T-helper 17 cell (primary cell): ENCODE results near the gene GPX4. TPM values are rescaled to one million over a fixed set of nuclear protein-coding genes. Genes with fewer than 3 reads are reported as not detected.

ENCODE experiments used
- ATAC-seq: fragments of 150-1000 bp; cut with Tn5 transposase; 2 replicates; pipeline ENCODE4 v1.10.0; 2021; ENCODE audit warnings: mild to moderate bottlenecking, moderate library complexity
- DNase-seq, 3 donors: peaks; one replicate each; pipeline versions ENCODE4 v3.0.0 to v3.0.0-alpha.2; 2020 to 2021
- H3K9me3 ChIP-seq: one replicate; pipeline ENCODE4 v1.7.0; 2013; ENCODE audit warnings: low read length, mild to moderate bottlenecking; ENCODE audit not compliant: control insufficient read depth, poor library complexity, severe bottlenecking
- H3K27ac Mint-ChIP-seq: one replicate; pipeline ENCODE4 v1.8.0; 2022; ENCODE audit warnings: mild to moderate bottlenecking, moderate library complexity, mixed read lengths
- H3K27me3 Mint-ChIP-seq: one replicate; pipeline ENCODE4 v1.8.0; 2022; ENCODE audit warnings: mixed read lengths
- H3K36me3 Mint-ChIP-seq: one replicate; pipeline ENCODE4 v1.8.0; 2022; ENCODE audit warnings: low read depth, mixed read lengths
- H3K4me1 Mint-ChIP-seq: one replicate; pipeline ENCODE4 v1.8.0; 2022; ENCODE audit warnings: mild to moderate bottlenecking, mixed read lengths
- H3K4me3 Mint-ChIP-seq: one replicate; pipeline ENCODE4 v1.8.0; 2022; ENCODE audit warnings: mild to moderate bottlenecking, moderate library complexity, mixed read lengths
- total RNA-seq, 4 donors: library from RNA in 2 of 4; stranded (reverse) in 2 of 4; gene quantifications; one replicate each; pipeline ENCODE4 v1.2.3 and lab custom pipeline; 2022 to 2026

GPX4 gene
- total RNA-seq, 2 donors from 2014 or later = 184 to 187 TPM

- DNase-seq (peak; percentile 57 to 74 (median 60)), ATAC-seq (peak; percentile 37)
- H3K27ac Mint-ChIP-seq = peak overlapping the region; percentile 97
- H3K4me1 Mint-ChIP-seq = peaks cover 37% of the 10 kb centered on the region
- H3K36me3 Mint-ChIP-seq = peaks cover 10% of the 10 kb centered on the region
- no peaks in the 10 kb centered on the region for H3K27me3 Mint-ChIP-seq
- H3K4me3 Mint-ChIP-seq = peak overlapping the region; percentile 94
- no peaks in the 10 kb centered on the region for H3K9me3 ChIP-seq
These were observed 38.9 kb upstream of the GPX4 start for GRCh38 chr19:1064661-1065605.

- Mint-ChIP-seq H3K4me1 (peaks cover 37% of the 10 kb centered on the region), H3K27ac (peak overlapping the region; percentile 97), H3K36me3 (peaks cover 10% of the 10 kb centered on the region), H3K4me3 (peak overlapping the region; percentile 94), H3K27me3 (no peaks in the 10 kb centered on the region)
- H3K9me3 ChIP-seq = no peaks in the 10 kb centered on the region
- ATAC-seq (no peak), DNase-seq (peak in 1 of 3 donors; percentile 7)
These were observed 38.1 kb upstream of the GPX4 start for GRCh38 chr19:1065606-1066109.

- Mint-ChIP-seq H3K36me3 (peaks cover 10% of the 10 kb centered on the region), H3K4me1 (peaks cover 37% of the 10 kb centered on the region), H3K4me3 (peak overlapping the region; percentile 94), H3K27me3 (no peaks in the 10 kb centered on the region), H3K27ac (peak overlapping the region; percentile 97)
- no peaks in the 10 kb centered on the region for H3K9me3 ChIP-seq
- DNase-seq (peak in 1 of 3 donors; percentile 7), ATAC-seq (no peak)
These were observed 37.5 kb upstream of the GPX4 start for GRCh38 chr19:1066251-1066747.

GRCh38 chr19:1066748-1067340 is 37.0 kb upstream of the GPX4 start, which contains the start of gene ARHGAP45:
TSS of gene ARHGAP45 (plus strand) at chr19:1067167. CDS start at chr19:1067406, 239 bp downstream.
- H3K9me3 ChIP-seq = no peaks in the 10 kb centered on the region
- H3K27me3 Mint-ChIP-seq = no peaks in the 10 kb centered on the region
- H3K4me3 Mint-ChIP-seq = peak within 1 kb of the TSS; percentile 94
- peaks cover 12% of the 10 kb centered on the region for H3K36me3 Mint-ChIP-seq
- peaks cover 39% of the 10 kb centered on the region for H3K4me1 Mint-ChIP-seq
- ATAC-seq (peak; percentile 62), DNase-seq (peak; percentile 72 to 83 (median 81))
- peak within 1 kb of the TSS; percentile 97 for H3K27ac Mint-ChIP-seq

GRCh38 chr19:1067341-1067957 is 36.3 kb upstream of the GPX4 start:
- ATAC-seq = peak; percentile 71
- Mint-ChIP-seq H3K27me3 (no peaks in the 10 kb centered on the region), H3K4me3 (peak overlapping the region; percentile 94), H3K27ac (peak overlapping the region; percentile 97), H3K36me3 (peaks cover 14% of the 10 kb centered on the region), H3K4me1 (peaks cover 42% of the 10 kb centered on the region)
- H3K9me3 ChIP-seq = no peaks in the 10 kb centered on the region
- DNase-seq = peak; percentile 69 to 77 (median 76)

GRCh38 chr19:1068009-1069001 is 35.5 kb upstream of the GPX4 start:
- H3K36me3 Mint-ChIP-seq = peaks cover 17% of the 10 kb centered on the region
- H3K9me3 ChIP-seq = no peaks in the 10 kb centered on the region
- H3K27ac Mint-ChIP-seq = peak overlapping the region; percentile 97
- H3K4me1 Mint-ChIP-seq = peaks cover 45% of the 10 kb centered on the region
- peak overlapping the region; percentile 94 for H3K4me3 Mint-ChIP-seq
- peak; percentile 37 to 59 (median 43) for DNase-seq
- ATAC-seq = peak; percentile 14
- H3K27me3 Mint-ChIP-seq = no peaks in the 10 kb centered on the region

GRCh38 chr19:1069009-1069779 is 34.6 kb upstream of the GPX4 start:
- peaks cover 44% of the 10 kb centered on the region for H3K4me1 Mint-ChIP-seq
- no peaks in the 10 kb centered on the region for H3K27me3 Mint-ChIP-seq
- H3K9me3 ChIP-seq = no peaks in the 10 kb centered on the region
- H3K36me3 Mint-ChIP-seq = peaks cover 17% of the 10 kb centered on the region
- peak overlapping the region; percentile 94 for H3K4me3 Mint-ChIP-seq
- DNase-seq (peak; percentile 49 to 67 (median 52)), ATAC-seq (peak; percentile 40)
- peak overlapping the region; percentile 97 for H3K27ac Mint-ChIP-seq

GRCh38 chr19:1070576-1070930 is 33.2 kb upstream of the GPX4 start:
- Mint-ChIP-seq H3K27ac (peak overlapping the region; percentile 97), H3K27me3 (no peaks in the 10 kb centered on the region), H3K4me3 (peak overlapping the region; percentile 94), H3K36me3 (peaks cover 17% of the 10 kb centered on the region), H3K4me1 (peaks cover 37% of the 10 kb centered on the region)
- DNase-seq (no peak), ATAC-seq (no peak)
- H3K9me3 ChIP-seq = no peaks in the 10 kb centered on the region

GRCh38 chr19:1070931-1071791 is 32.6 kb upstream of the GPX4 start:
- peak overlapping the region; percentile 96 for H3K27ac Mint-ChIP-seq
- ATAC-seq (no peak), DNase-seq (no peak)
- no peaks in the 10 kb centered on the region for H3K9me3 ChIP-seq
- peaks cover 17% of the 10 kb centered on the region for H3K36me3 Mint-ChIP-seq
- peaks cover 39% of the 10 kb centered on the region for H3K4me1 Mint-ChIP-seq
- peak overlapping the region; percentile 94 for H3K4me3 Mint-ChIP-seq
- no peaks in the 10 kb centered on the region for H3K27me3 Mint-ChIP-seq

GRCh38 chr19:1072371-1073015 is 31.3 kb upstream of the GPX4 start:
- peak overlapping the region; percentile 87 for H3K4me3 Mint-ChIP-seq
- no peaks in the 10 kb centered on the region for H3K27me3 Mint-ChIP-seq

More at GRCh38 chr19:1072371-1073015, 31.3 kb upstream of the GPX4 start:
- no peaks in the 10 kb centered on the region for H3K9me3 ChIP-seq
- Mint-ChIP-seq H3K4me1 (peaks cover 45% of the 10 kb centered on the region), H3K27ac (peak overlapping the region; percentile 96), H3K36me3 (peaks cover 17% of the 10 kb centered on the region)
- ATAC-seq (no peak), DNase-seq (no peak)
